Measurements from ENCODE around the gene SMTNL1.

SMTNL1 gene

DNA sequence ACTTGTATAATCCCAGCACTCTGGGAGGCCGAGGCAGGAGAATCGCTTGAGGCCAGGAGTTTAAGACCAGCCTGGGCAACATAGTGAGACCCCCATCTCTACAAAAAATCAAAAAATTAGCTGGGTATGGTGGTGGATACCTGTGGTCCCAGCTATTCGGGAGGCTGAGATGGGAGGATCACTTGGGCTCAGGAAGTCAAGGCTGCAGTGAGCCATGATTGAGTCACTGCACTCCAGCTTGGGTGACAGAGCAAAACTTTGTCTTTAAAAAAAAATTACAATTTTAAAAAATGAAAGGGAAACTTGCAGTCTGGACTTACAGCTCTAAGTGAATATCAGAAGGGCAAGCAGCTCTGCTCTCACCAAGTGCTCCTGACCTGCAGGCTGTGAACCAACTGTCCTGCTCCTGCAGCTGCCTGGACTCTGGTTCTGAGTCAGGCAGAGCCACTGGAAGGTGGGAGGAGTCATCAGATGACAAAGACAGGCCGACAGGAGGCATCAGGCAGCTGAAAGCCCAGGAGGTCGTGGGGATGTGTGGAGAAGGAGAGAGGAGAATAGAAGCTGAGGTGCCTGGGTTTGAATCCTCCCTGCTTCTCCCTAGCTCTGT lies 9.6 kb downstream of the SMTNL1 start:
- TF ChIP-seq, protein P1, sequence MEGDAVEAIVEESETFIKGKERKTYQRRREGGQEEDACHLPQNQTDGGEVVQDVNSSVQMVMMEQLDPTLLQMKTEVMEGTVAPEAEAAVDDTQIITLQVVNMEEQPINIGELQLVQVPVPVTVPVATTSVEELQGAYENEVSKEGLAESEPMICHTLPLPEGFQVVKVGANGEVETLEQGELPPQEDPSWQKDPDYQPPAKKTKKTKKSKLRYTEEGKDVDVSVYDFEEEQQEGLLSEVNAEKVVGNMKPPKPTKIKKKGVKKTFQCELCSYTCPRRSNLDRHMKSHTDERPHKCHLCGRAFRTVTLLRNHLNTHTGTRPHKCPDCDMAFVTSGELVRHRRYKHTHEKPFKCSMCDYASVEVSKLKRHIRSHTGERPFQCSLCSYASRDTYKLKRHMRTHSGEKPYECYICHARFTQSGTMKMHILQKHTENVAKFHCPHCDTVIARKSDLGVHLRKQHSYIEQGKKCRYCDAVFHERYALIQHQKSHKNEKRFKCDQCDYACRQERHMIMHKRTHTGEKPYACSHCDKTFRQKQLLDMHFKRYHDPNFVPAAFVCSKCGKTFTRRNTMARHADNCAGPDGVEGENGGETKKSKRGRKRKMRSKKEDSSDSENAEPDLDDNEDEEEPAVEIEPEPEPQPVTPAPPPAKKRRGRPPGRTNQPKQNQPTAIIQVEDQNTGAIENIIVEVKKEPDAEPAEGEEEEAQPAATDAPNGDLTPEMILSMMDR (IDR thresholded peaks at IDR 0.05; ENCODE audit: low read depth, low read length): peak; percentile 14
- no peak for DNase-seq (ENCODE audit: extremely low read depth, low read depth)

DNA sequence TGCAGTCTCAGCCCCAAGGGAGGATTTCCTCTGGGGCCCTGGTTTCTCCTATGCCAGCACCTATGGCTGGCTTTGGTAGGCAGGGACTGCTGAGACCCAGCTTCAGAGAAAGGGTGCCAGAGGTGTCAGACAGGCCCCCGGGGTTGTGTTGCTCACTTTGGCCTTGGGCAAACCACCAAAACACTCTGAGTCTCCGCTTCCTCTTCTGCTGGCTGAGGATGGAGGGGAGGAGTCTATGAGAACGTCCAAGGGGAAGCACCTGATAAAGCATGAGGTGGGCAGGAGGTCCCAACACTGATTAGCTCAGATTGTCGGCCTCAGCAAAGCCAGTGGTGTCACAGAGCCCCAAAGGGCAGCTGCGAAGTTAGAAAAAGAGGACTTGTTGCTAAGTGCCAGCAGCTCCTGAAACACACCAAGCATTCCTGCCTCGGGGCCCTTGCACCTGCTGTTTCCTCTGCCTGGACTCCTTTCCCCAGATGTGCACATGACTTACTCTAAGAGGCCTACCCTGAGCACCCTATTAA lies 10.5 kb downstream of the SMTNL1 start:
- TF ChIP-seq, protein P1 (IDR thresholded peaks at IDR 0.05; ENCODE audit: low read depth, low read length): no peak
- no peak for DNase-seq (ENCODE audit: extremely low read depth, low read depth)

DNA sequence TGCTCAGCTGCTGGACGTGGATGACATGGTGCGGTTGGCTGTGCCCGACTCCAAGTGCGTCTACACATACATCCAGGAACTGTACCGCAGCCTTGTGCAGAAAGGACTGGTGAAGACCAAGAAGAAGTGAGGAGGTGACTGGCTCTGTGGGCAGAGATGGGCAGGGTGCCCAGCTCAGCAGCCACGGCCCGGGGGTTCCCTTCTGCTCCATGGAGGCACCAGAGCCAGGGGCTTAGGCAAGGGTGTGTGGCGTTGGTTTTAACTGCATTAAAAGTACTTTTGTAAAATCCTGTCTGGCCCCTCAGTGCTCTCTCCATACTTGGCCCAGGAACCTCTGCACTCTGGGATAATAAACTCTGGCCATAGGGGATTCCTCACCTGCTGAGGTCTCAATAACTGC lies 12.6 kb downstream of the SMTNL1 start:
- TF ChIP-seq, protein P1 (IDR thresholded peaks at IDR 0.05; ENCODE audit: low read depth, low read length): no peak
- no peak for DNase-seq (ENCODE audit: extremely low read depth, low read depth)

DNA sequence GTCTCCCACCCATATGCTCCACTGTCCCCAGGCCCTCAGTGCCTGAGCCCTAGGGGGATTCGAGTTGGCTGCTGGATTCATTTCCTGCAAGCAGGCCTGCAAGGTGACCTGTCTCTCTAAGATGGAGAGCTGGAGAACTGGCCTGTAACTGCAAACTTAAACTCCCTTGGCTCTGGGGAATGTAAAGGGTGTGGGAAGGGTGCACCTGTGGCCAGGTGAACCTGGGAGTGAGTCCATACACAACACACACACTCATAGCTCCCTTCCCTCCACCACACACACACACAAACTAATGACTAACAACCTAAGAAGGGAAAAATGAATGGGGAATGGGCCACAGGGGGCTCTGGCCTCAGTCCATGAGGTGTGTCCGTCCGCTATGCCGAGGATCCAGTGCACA lies 14.5 kb downstream of the SMTNL1 start:
- no peak for DNase-seq (ENCODE audit: extremely low read depth, low read depth)
- TF ChIP-seq, protein P1 (IDR thresholded peaks at IDR 0.05; ENCODE audit: low read depth, low read length): no peak

DNA sequence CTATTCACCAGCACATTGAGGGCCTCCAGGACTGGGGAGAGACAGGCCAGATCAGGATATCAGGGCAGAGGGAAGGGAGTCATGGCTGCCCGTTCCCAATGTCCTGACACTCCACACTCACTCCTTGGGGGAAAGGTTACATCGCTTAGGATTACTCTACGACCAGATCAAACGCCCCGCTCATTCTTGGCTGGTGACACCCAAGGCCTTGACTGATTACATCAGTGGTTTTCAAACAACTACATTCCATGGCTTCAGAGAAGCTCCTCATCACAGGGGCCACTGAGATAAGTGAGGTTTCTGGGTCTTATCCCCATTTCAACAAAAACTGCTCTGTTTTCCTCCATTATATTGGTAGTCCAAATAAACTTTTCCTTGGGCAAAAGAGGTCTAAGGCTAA lies 15.1 kb downstream of the SMTNL1 start:
- TF ChIP-seq, protein P1 (IDR thresholded peaks at IDR 0.05; ENCODE audit: low read depth, low read length): no peak
- DNase-seq (ENCODE audit: extremely low read depth, low read depth): no peak

DNA sequence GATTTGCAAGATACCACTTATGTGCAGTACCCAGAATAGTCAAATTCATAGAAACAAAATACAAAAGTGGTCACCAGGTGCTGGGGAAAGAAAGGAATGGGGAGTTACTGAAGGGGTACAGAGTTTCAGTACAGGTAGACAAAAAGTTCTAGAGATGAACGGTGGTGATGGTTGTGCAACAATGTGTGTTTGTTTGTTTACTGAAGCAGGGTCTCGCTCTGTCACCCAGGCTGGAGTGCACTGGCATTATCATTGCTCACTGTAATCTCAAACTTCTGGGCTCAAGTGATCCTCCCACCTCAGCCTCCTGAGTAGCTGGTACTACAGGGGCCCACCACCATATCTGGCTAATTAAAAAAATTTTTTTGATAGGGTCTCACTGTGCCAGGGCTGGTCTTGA lies 18.0 kb downstream of the SMTNL1 start:
- DNase-seq (ENCODE audit: extremely low read depth, low read depth): no peak
- TF ChIP-seq, protein P1 (IDR thresholded peaks at IDR 0.05; ENCODE audit: low read depth, low read length): no peak

DNA sequence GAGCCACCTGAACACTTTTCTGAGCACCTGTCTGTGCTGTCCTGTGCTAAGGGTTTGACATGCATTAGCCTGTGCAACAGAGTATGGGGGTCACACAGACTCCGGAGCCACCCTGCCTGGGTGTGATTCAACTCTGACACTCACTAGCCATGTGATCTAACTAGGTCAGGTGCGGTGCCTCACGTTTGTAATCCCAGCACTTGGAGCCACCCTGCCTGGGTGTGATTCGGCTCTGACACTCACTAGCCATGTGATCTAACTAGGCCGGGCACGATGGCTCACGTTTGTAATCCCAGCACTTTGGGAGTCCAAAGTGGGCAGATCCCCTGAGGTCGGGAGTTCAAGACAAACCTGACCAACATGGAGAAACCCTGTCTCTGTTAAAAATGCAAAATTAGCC lies 18.6 kb downstream of the SMTNL1 start:
- TF ChIP-seq, protein P1 (IDR thresholded peaks at IDR 0.05; ENCODE audit: low read depth, low read length): no peak
- no peak for DNase-seq (ENCODE audit: extremely low read depth, low read depth)

All from AG09319 (cell line).